OCI-LY1 (cell line): Measurements from ENCODE around the gene HTD2.

Source experiments
- H2AFZ ChIP-seq: fragments of 200-600 bp; sonication (generic), shearing (Covaris generic); 2 replicates; pipeline ENCODE4 v1.6.0; 2014; ENCODE audit warnings: antibody characterized with exemption, mild to moderate bottlenecking, low read length
- H3F3A ChIP-seq: fragments of 200-600 bp; sonication (generic), shearing (Covaris generic); 2 replicates; pipeline ENCODE4 v1.6.0; 2014; ENCODE audit warnings: mild to moderate bottlenecking, antibody characterized with exemption, low read length, moderate library complexity; ENCODE audit not compliant: insufficient read depth
- H3K27ac ChIP-seq: fragments of 200-600 bp; sonication (generic); 2 replicates; pipeline ENCODE4 v1.5.1; 2014; ENCODE audit warnings: low read length, mixed run types, mild to moderate bottlenecking, low read depth; ENCODE audit not compliant: poor library complexity, severe bottlenecking
- H3K27me3 ChIP-seq: fragments of 200-600 bp; sonication (generic); 2 replicates; pipeline ENCODE4 v1.6.0; 2014; ENCODE audit warnings: antibody characterized with exemption, mild to moderate bottlenecking, low read length, moderate library complexity; ENCODE audit not compliant: insufficient read depth
- H3K36me3 ChIP-seq: fragments of 200-600 bp; sonication (generic); 2 replicates; pipeline ENCODE4 v1.6.1; 2014; ENCODE audit warnings: mild to moderate bottlenecking, antibody characterized with exemption, low read length, moderate library complexity, mixed read lengths; ENCODE audit not compliant: insufficient read depth
- H3K4me1 ChIP-seq: fragments of 200-600 bp; sonication (generic); 2 replicates; pipeline ENCODE4 v1.5.1; 2014; ENCODE audit warnings: mild to moderate bottlenecking, low read length, moderate library complexity; ENCODE audit not compliant: insufficient read depth, severe bottlenecking
- H3K4me2 ChIP-seq: fragments of 200-600 bp; sonication (generic), shearing (Covaris generic); 2 replicates; pipeline ENCODE4 v1.6.1; 2014; ENCODE audit warnings: low read length
- H3K4me3 ChIP-seq: fragments of 200-600 bp; sonication (generic); 2 replicates; pipeline ENCODE4 v1.5.1; 2014; ENCODE audit warnings: low read length, low read depth, mild to moderate bottlenecking, mixed read lengths; ENCODE audit not compliant: poor library complexity, severe bottlenecking
- H3K79me2 ChIP-seq: fragments of 200-600 bp; shearing (Covaris generic); 2 replicates; pipeline ENCODE4 v1.6.1; 2016; ENCODE audit warnings: mixed run types, low read length, mixed read lengths; ENCODE audit not compliant: insufficient read depth
- H3K9ac ChIP-seq: fragments of 200-600 bp; sonication (generic), shearing (Covaris generic); 2 replicates; pipeline ENCODE4 v1.6.1; 2014; ENCODE audit warnings: mild to moderate bottlenecking, low read length, mixed read lengths
- H3K9me2 ChIP-seq: fragments of 200-600 bp; sonication (generic), shearing (Covaris generic); 2 replicates; pipeline ENCODE4 v1.6.1; 2014; ENCODE audit warnings: low read depth, mild to moderate bottlenecking, low read length, mixed read lengths
- H3K9me3 ChIP-seq: fragments of 200-600 bp; shearing (Covaris generic); 2 replicates; pipeline ENCODE4 v1.6.1; 2014; ENCODE audit warnings: low read length, mixed read lengths
- H4K20me1 ChIP-seq: fragments of 200-600 bp; sonication (generic), shearing (Covaris generic); 2 replicates; pipeline ENCODE4 v1.6.0; 2016; ENCODE audit warnings: mild to moderate bottlenecking, low read length; ENCODE audit not compliant: insufficient read depth
- CTCF ChIP-seq: fragments of 200-600 bp; sonication (generic), shearing (Covaris generic); IDR thresholded peaks from 2 replicates; pipeline ENCODE4 v1.5.1; 2017; ENCODE audit warnings: mild to moderate bottlenecking, antibody characterized with exemption, low read length, moderate library complexity, mixed read lengths
- EZH2 ChIP-seq: fragments of 200-600 bp; sonication (generic), shearing (Covaris generic); IDR thresholded peaks from 2 replicates; pipeline ENCODE4 v1.8.0; 2017; ENCODE audit warnings: borderline replicate concordance, mixed run types, mild to moderate bottlenecking, antibody characterized with exemption, low read length, moderate library complexity, mixed read lengths

Gene HTD2

GRCh38 chr3:58340594-58341244, 34.4 kb downstream of the HTD2 start:
- H3K36me3 ChIP-seq = peaks cover 77% of the 10 kb centered on the region
- H3K4me2 ChIP-seq = peak overlapping the region; percentile 44
- peaks cover 98% of the 10 kb centered on the region for H3K4me1 ChIP-seq
- H3K79me2 ChIP-seq = peaks cover 85% of the 10 kb centered on the region
- TF ChIP-seq EZH2 (no peak), CTCF (no peak)
- no peaks in the 10 kb centered on the region for H4K20me1 ChIP-seq
- H3F3A ChIP-seq = no peaks in the 10 kb centered on the region
- H3K9me2 ChIP-seq = no peaks in the 10 kb centered on the region
- H3K9me3 ChIP-seq = no peaks in the 10 kb centered on the region
- H3K27ac ChIP-seq = peak overlapping the region; percentile 100
- H3K4me3 ChIP-seq = peak overlapping the region; percentile 22
- peak overlapping the region; percentile 46; the same call in 1 of the 2 replicates for H3K9ac ChIP-seq
- H2AFZ ChIP-seq = no peak overlapping the region
- H3K27me3 ChIP-seq = no peaks in the 10 kb centered on the region

- Histone ChIP-seq H4K20me1 (no peaks in the 10 kb centered on the region), H3K4me3 (peak overlapping the region; percentile 22), H3F3A (no peaks in the 10 kb centered on the region), H3K9ac (peak overlapping the region; percentile 46; the same call in 1 of the 2 replicates), H3K27ac (peak overlapping the region; percentile 100), H3K36me3 (peaks cover 76% of the 10 kb centered on the region), H3K4me2 (peak overlapping the region; percentile 44), H2AFZ (no peak overlapping the region), H3K27me3 (no peaks in the 10 kb centered on the region), H3K4me1 (peaks cover 99% of the 10 kb centered on the region), H3K9me2 (no peaks in the 10 kb centered on the region), H3K9me3 (no peaks in the 10 kb centered on the region), H3K79me2 (peaks cover 86% of the 10 kb centered on the region)
- TF ChIP-seq EZH2 (no peak), CTCF (no peak)
Measured at GRCh38 chr3:58341376-58341775, 35.1 kb downstream of the HTD2 start.

GRCh38 chr3:58342676-58343075, 36.4 kb downstream of the HTD2 start:
- H3K36me3 ChIP-seq = peaks cover 63% of the 10 kb centered on the region

More at GRCh38 chr3:58342676-58343075, 36.4 kb downstream of the HTD2 start:
- Histone ChIP-seq H3K9me3 (no peaks in the 10 kb centered on the region), H3K4me2 (peak overlapping the region; percentile 44), H3F3A (no peaks in the 10 kb centered on the region), H4K20me1 (no peaks in the 10 kb centered on the region), H3K9me2 (no peaks in the 10 kb centered on the region), H3K4me1 (peaks cover 97% of the 10 kb centered on the region), H3K79me2 (peaks cover 82% of the 10 kb centered on the region), H3K27me3 (no peaks in the 10 kb centered on the region), H3K9ac (peak overlapping the region; percentile 45; the same call in 1 of the 2 replicates), H3K27ac (peak overlapping the region; percentile 100), H2AFZ (no peak overlapping the region), H3K4me3 (peak overlapping the region; percentile 9)
- TF ChIP-seq CTCF (no peak), EZH2 (no peak)
